ENCODE results near the gene PHF19.

Gene PHF19

GRCh38 chr9:120901755-120902568 is 25.0 kb upstream of the PHF19 start:
- Histone ChIP-seq H3K9me3 (ENCODE audit: control insufficient read depth in 2 of 2, low read length in 2 of 2) (no peaks in the 10 kb centered on the region), H3K4me1 (ENCODE audit: control insufficient read depth in 2 of 2, insufficient read depth in 2 of 2, low read length in 2 of 2) (peaks cover 0 to 3% of the 10 kb centered on the region in 2 donors), H3K9ac (ENCODE audit: low read depth in 1 of 2, low read length in 2 of 2) (no peak overlapping the region), H3K4me3 (ENCODE audit: low read length in 2 of 2) (no peak overlapping the region), H3K27me3 (ENCODE audit: control insufficient read depth in 2 of 2, insufficient read depth in 2 of 2, low read length in 2 of 2) (no peaks in the 10 kb centered on the region), H3K36me3 (ENCODE audit: control insufficient read depth in 2 of 2, insufficient read depth in 2 of 2, low read length in 2 of 2) (no peaks in the 10 kb centered on the region), H3K27ac (ENCODE audit: low read depth in 2 of 2, low read length in 2 of 2) (no peak overlapping the region)

GRCh38 chr9:120900824-120901223 is 23.8 kb upstream of the PHF19 start:
- Histone ChIP-seq H3K9me3 (ENCODE audit: control insufficient read depth in 2 of 2, low read length in 2 of 2) (no peaks in the 10 kb centered on the region), H3K27ac (ENCODE audit: low read depth in 2 of 2, low read length in 2 of 2) (no peak overlapping the region), H3K27me3 (ENCODE audit: control insufficient read depth in 2 of 2, insufficient read depth in 2 of 2, low read length in 2 of 2) (no peaks in the 10 kb centered on the region), H3K9ac (ENCODE audit: low read depth in 1 of 2, low read length in 2 of 2) (no peak overlapping the region), H3K4me1 (ENCODE audit: control insufficient read depth in 2 of 2, insufficient read depth in 2 of 2, low read length in 2 of 2) (peaks cover 0 to 3% of the 10 kb centered on the region in 2 donors), H3K36me3 (ENCODE audit: control insufficient read depth in 2 of 2, insufficient read depth in 2 of 2, low read length in 2 of 2) (no peaks in the 10 kb centered on the region), H3K4me3 (ENCODE audit: low read length in 2 of 2) (no peak overlapping the region)

GRCh38 chr9:120899490-120900068 is 22.6 kb upstream of the PHF19 start:
- no peak overlapping the region for H3K27ac ChIP-seq (ENCODE audit: low read depth in 2 of 2, low read length in 2 of 2)
- H3K27me3 ChIP-seq (ENCODE audit: control insufficient read depth in 2 of 2, insufficient read depth in 2 of 2, low read length in 2 of 2), result no peaks in the 10 kb centered on the region

GRCh38 chr9:120898396-120898795 is 21.4 kb upstream of the PHF19 start:
- no peaks in the 10 kb centered on the region for H3K36me3 ChIP-seq (ENCODE audit: control insufficient read depth in 2 of 2, insufficient read depth in 2 of 2, low read length in 2 of 2)
- H3K4me3 ChIP-seq (ENCODE audit: low read length in 2 of 2), result no peak overlapping the region
- H3K27ac ChIP-seq (ENCODE audit: low read depth in 2 of 2, low read length in 2 of 2), result no peak overlapping the region
- H3K4me1 ChIP-seq (ENCODE audit: control insufficient read depth in 2 of 2, insufficient read depth in 2 of 2, low read length in 2 of 2), result peaks cover 0 to 3% of the 10 kb centered on the region in 2 donors
- H3K9me3 ChIP-seq (ENCODE audit: control insufficient read depth in 2 of 2, low read length in 2 of 2), result no peaks in the 10 kb centered on the region
- H3K27me3 ChIP-seq (ENCODE audit: control insufficient read depth in 2 of 2, insufficient read depth in 2 of 2, low read length in 2 of 2), result no peaks in the 10 kb centered on the region
- no peak overlapping the region for H3K9ac ChIP-seq (ENCODE audit: low read depth in 1 of 2, low read length in 2 of 2)

More at GRCh38 chr9:120899490-120900068, 22.6 kb upstream of the PHF19 start:
- Histone ChIP-seq H3K36me3 (ENCODE audit: control insufficient read depth in 2 of 2, insufficient read depth in 2 of 2, low read length in 2 of 2) (no peaks in the 10 kb centered on the region), H3K4me1 (ENCODE audit: control insufficient read depth in 2 of 2, insufficient read depth in 2 of 2, low read length in 2 of 2) (peaks cover 0 to 3% of the 10 kb centered on the region in 2 donors), H3K9me3 (ENCODE audit: control insufficient read depth in 2 of 2, low read length in 2 of 2) (no peaks in the 10 kb centered on the region), H3K9ac (ENCODE audit: low read depth in 1 of 2, low read length in 2 of 2) (no peak overlapping the region), H3K4me3 (ENCODE audit: low read length in 2 of 2) (no peak overlapping the region)

GRCh38 chr9:120895951-120896350 is 19.0 kb upstream of the PHF19 start:
- Histone ChIP-seq H3K4me1 (ENCODE audit: control insufficient read depth in 2 of 2, insufficient read depth in 2 of 2, low read length in 2 of 2) (peaks cover 11% of the 10 kb centered on the region in 2 donors), H3K27me3 (ENCODE audit: control insufficient read depth in 2 of 2, insufficient read depth in 2 of 2, low read length in 2 of 2) (no peaks in the 10 kb centered on the region), H3K9ac (ENCODE audit: low read depth in 1 of 2, low read length in 2 of 2) (no peak overlapping the region), H3K36me3 (ENCODE audit: control insufficient read depth in 2 of 2, insufficient read depth in 2 of 2, low read length in 2 of 2) (no peaks in the 10 kb centered on the region), H3K27ac (ENCODE audit: low read depth in 2 of 2, low read length in 2 of 2) (no peak overlapping the region), H3K9me3 (ENCODE audit: control insufficient read depth in 2 of 2, low read length in 2 of 2) (no peaks in the 10 kb centered on the region), H3K4me3 (ENCODE audit: low read length in 2 of 2) (no peak overlapping the region)

GRCh38 chr9:120894321-120895148 is 17.5 kb upstream of the PHF19 start:
- Histone ChIP-seq H3K27me3 (ENCODE audit: control insufficient read depth in 2 of 2, insufficient read depth in 2 of 2, low read length in 2 of 2) (no peaks in the 10 kb centered on the region), H3K4me3 (ENCODE audit: low read length in 2 of 2) (peak overlapping the region in 1 of 2 donors; percentile 17), H3K4me1 (ENCODE audit: control insufficient read depth in 2 of 2, insufficient read depth in 2 of 2, low read length in 2 of 2) (peaks cover 16 to 18% of the 10 kb centered on the region in 2 donors), H3K27ac (ENCODE audit: low read depth in 2 of 2, low read length in 2 of 2) (peak overlapping the region in 1 of 2 donors; percentile 2), H3K9me3 (ENCODE audit: control insufficient read depth in 2 of 2, low read length in 2 of 2) (no peaks in the 10 kb centered on the region), H3K9ac (ENCODE audit: low read depth in 1 of 2, low read length in 2 of 2) (no peak overlapping the region), H3K36me3 (ENCODE audit: control insufficient read depth in 2 of 2, insufficient read depth in 2 of 2, low read length in 2 of 2) (no peaks in the 10 kb centered on the region)

GRCh38 chr9:120893611-120894307 is 16.8 kb upstream of the PHF19 start:
- H3K9me3 ChIP-seq (ENCODE audit: control insufficient read depth in 2 of 2, low read length in 2 of 2), result no peaks in the 10 kb centered on the region
- H3K27ac ChIP-seq (ENCODE audit: low read depth in 2 of 2, low read length in 2 of 2), result peak overlapping the region in 1 of 2 donors; percentile 2
- H3K9ac ChIP-seq (ENCODE audit: low read depth in 1 of 2, low read length in 2 of 2), result no peak overlapping the region
- no peaks in the 10 kb centered on the region for H3K36me3 ChIP-seq (ENCODE audit: control insufficient read depth in 2 of 2, insufficient read depth in 2 of 2, low read length in 2 of 2)
- H3K4me1 ChIP-seq (ENCODE audit: control insufficient read depth in 2 of 2, insufficient read depth in 2 of 2, low read length in 2 of 2), result peaks cover 16 to 18% of the 10 kb centered on the region in 2 donors
- H3K27me3 ChIP-seq (ENCODE audit: control insufficient read depth in 2 of 2, insufficient read depth in 2 of 2, low read length in 2 of 2), result no peaks in the 10 kb centered on the region
- no peak overlapping the region for H3K4me3 ChIP-seq (ENCODE audit: low read length in 2 of 2)

- Histone ChIP-seq H3K9ac (ENCODE audit: low read depth in 1 of 2, low read length in 2 of 2) (no peak overlapping the region), H3K27ac (ENCODE audit: low read depth in 2 of 2, low read length in 2 of 2) (peak overlapping the region in 1 of 2 donors; percentile 46)
Measured at GRCh38 chr9:120892748-120893610, 16.0 kb upstream of the PHF19 start.

More at GRCh38 chr9:120892748-120893610, 16.0 kb upstream of the PHF19 start:
- Histone ChIP-seq H3K4me3 (ENCODE audit: low read length in 2 of 2) (no peak overlapping the region), H3K27me3 (ENCODE audit: control insufficient read depth in 2 of 2, insufficient read depth in 2 of 2, low read length in 2 of 2) (no peaks in the 10 kb centered on the region), H3K9me3 (ENCODE audit: control insufficient read depth in 2 of 2, low read length in 2 of 2) (no peaks in the 10 kb centered on the region), H3K4me1 (ENCODE audit: control insufficient read depth in 2 of 2, insufficient read depth in 2 of 2, low read length in 2 of 2) (peaks cover 16 to 18% of the 10 kb centered on the region in 2 donors), H3K36me3 (ENCODE audit: control insufficient read depth in 2 of 2, insufficient read depth in 2 of 2, low read length in 2 of 2) (no peaks in the 10 kb centered on the region)

Data from mucosa of rectum (tissue), 2 donors.